IMR-90 (cell line): Measurements from ENCODE around the gene SGMS1. TPM values are rescaled to one million over a fixed set of nuclear protein-coding genes. Genes with fewer than 3 reads are reported as not detected.

Experiments used
- ATAC-seq: fragments of 200-7000 bp; cut with Tn5 transposase; 2 replicates; pipeline ENCODE4 v1.9.1; 2020; ENCODE audit warnings: low read depth, mild to moderate bottlenecking, moderate library complexity
- BruUV-seq: library from RNA; stranded (reverse); fragments of 400-500 nt; replicated peaks from 2 replicates; lab custom pipeline; 2021; lab: Mats Ljungman, UMichigan
- CTCF ChIA-PET: fragments of 300-600 bp; formaldehyde crosslinking; extraction: SDS; loops from one replicate; lab custom pipeline; 2021; ENCODE audit warnings: antibody characterized with exemption; lab: Yijun Ruan, JAX
- POLR2A ChIA-PET: fragments of 300-600 bp; sonication (Branson Sonifier 250); formaldehyde crosslinking; loops from one replicate; lab custom pipeline; 2022; ENCODE audit warnings: antibody characterized with exemption; ENCODE audit not compliant: unreplicated experiment; lab: Charles Lee
- DNase-seq: peaks from one replicate; pipeline ENCODE4 v3.0.0; 2013
- H2AFZ ChIP-seq: replicated peaks from 2 replicates; pipeline ENCODE3; 2013; ENCODE audit warnings: low read length, mild to moderate bottlenecking; ENCODE audit not compliant: poor library complexity
- H2AK5ac ChIP-seq: 2 replicates; pipeline ENCODE4 v1.6.1; 2013; ENCODE audit warnings: low read depth, low read length, inconsistent platforms
- H2AK9ac ChIP-seq: replicated peaks from 2 replicates; pipeline ENCODE3; 2013; ENCODE audit warnings: mild to moderate bottlenecking, low read depth, low read length, moderate library complexity; ENCODE audit not compliant: poor library complexity
- H2BK120ac ChIP-seq: 2 replicates; pipeline ENCODE4 v1.6.1; 2013; ENCODE audit warnings: low read depth, low read length, inconsistent platforms
- H2BK15ac ChIP-seq: 3 replicates; pipeline ENCODE4 v1.6.1; 2013; ENCODE audit warnings: low read depth, low read length, inconsistent platforms
- H2BK20ac ChIP-seq: 2 replicates; pipeline ENCODE4 v1.6.1; 2013; ENCODE audit warnings: low read depth, mild to moderate bottlenecking, inconsistent platforms, low read length, moderate library complexity
- H2BK5ac ChIP-seq: 2 replicates; pipeline ENCODE4 v1.6.1; 2013; ENCODE audit warnings: mild to moderate bottlenecking, low read depth, low read length, inconsistent platforms; ENCODE audit not compliant: poor library complexity, severe bottlenecking
- H3K14ac ChIP-seq: replicated peaks from 2 replicates; pipeline ENCODE4 v1.6.1; 2013; ENCODE audit warnings: low read depth, low read length, inconsistent platforms
- H3K18ac ChIP-seq: 2 replicates; pipeline ENCODE4 v1.6.1; 2013; ENCODE audit warnings: low read depth, low read length, control low read depth
- H3K23ac ChIP-seq: 2 replicates; pipeline ENCODE4 v1.6.1; 2013; ENCODE audit warnings: low read depth, low read length, inconsistent platforms
- H3K27ac ChIP-seq: 2 replicates; pipeline ENCODE4 v1.5.1; 2013; ENCODE audit warnings: mild to moderate bottlenecking, control low read depth, low read length; ENCODE audit not compliant: insufficient read depth
- H3K27me3 ChIP-seq: 2 replicates; pipeline ENCODE4 v1.6.1; 2013; ENCODE audit warnings: low read length; ENCODE audit not compliant: control insufficient read depth, insufficient read depth
- H3K36me3 ChIP-seq: 2 replicates; pipeline ENCODE4 v1.6.1; 2013; ENCODE audit warnings: low read length, mixed read lengths; ENCODE audit not compliant: control insufficient read depth, insufficient read depth
- H3K4ac ChIP-seq: 2 replicates; pipeline ENCODE4 v1.6.1; 2013; ENCODE audit warnings: low read depth, low read length, inconsistent platforms
- H3K4me1 ChIP-seq: 2 replicates; pipeline ENCODE4 v1.6.1; 2013; ENCODE audit warnings: low read length, mixed read lengths; ENCODE audit not compliant: control insufficient read depth, insufficient read depth
- H3K4me2 ChIP-seq: 2 replicates; pipeline ENCODE4 v1.6.1; 2013; ENCODE audit warnings: low read depth, mild to moderate bottlenecking, control low read depth, low read length, moderate library complexity
- H3K4me3 ChIP-seq: 2 replicates; pipeline ENCODE4 v1.5.1; 2013; ENCODE audit warnings: low read depth, mild to moderate bottlenecking, control low read depth, low read length, moderate library complexity; ENCODE audit not compliant: insufficient read depth
- H3K56ac ChIP-seq: 2 replicates; pipeline ENCODE4 v1.6.1; 2013; ENCODE audit warnings: low read length, inconsistent platforms; ENCODE audit not compliant: insufficient read depth; ENCODE audit errors: extremely low read depth
- H3K79me1 ChIP-seq, 2 experiments: 2 replicates each; pipeline ENCODE4 v1.6.1; 2013; ENCODE audit warnings: low read length in 2 of 2, inconsistent platforms in 1 of 2, low read depth in 1 of 2
- H3K9ac ChIP-seq: 2 replicates; pipeline ENCODE4 v1.6.1; 2013; ENCODE audit warnings: low read depth, low read length, control low read depth
- H3K9me1 ChIP-seq: 2 replicates; pipeline ENCODE4 v1.6.1; 2013; ENCODE audit warnings: low read length, inconsistent platforms; ENCODE audit not compliant: insufficient read depth
- H3K9me3 ChIP-seq: 2 replicates; pipeline ENCODE4 v1.6.1; 2013; ENCODE audit warnings: low read length; ENCODE audit not compliant: control insufficient read depth, insufficient read depth
- H4K20me1 ChIP-seq: 2 replicates; pipeline ENCODE4 v1.6.1; 2013; ENCODE audit warnings: low read length, inconsistent platforms; ENCODE audit not compliant: insufficient read depth
- H4K5ac ChIP-seq: 2 replicates; pipeline ENCODE4 v1.6.1; 2013; ENCODE audit warnings: mild to moderate bottlenecking, low read depth, low read length, control low read depth
- H4K8ac ChIP-seq, 2 experiments: 2 replicates each; pipeline ENCODE4 v1.6.1; 2013; ENCODE audit warnings: low read depth in 2 of 2, low read length in 2 of 2, control low read depth in 1 of 2, inconsistent platforms in 1 of 2
- H4K91ac ChIP-seq: 2 replicates; pipeline ENCODE4 v1.6.1; 2013; ENCODE audit warnings: low read depth, low read length, inconsistent platforms; ENCODE audit not compliant: insufficient read depth
- BHLHE40 ChIP-seq: fragments of 150-350 bp; IDR thresholded peaks from 2 replicates; pipeline ENCODE4 v1.6.1; 2016; ENCODE audit warnings: mild to moderate bottlenecking, low read depth, low read length
- CEBPB ChIP-seq: IDR thresholded peaks from 2 replicates; pipeline ENCODE4 v1.6.1; 2012; ENCODE audit warnings: low read depth, low read length, improper control_type of control experiment
- CTCF ChIP-seq: conservative IDR thresholded peaks from 2 replicates; pipeline ENCODE4 v1.5.1; 2012; ENCODE audit warnings: mild to moderate bottlenecking, low read depth, low read length, improper control_type of control experiment
- ELK1 ChIP-seq: fragments of 150-350 bp; IDR thresholded peaks from 2 replicates; pipeline ENCODE4 v1.6.1; 2016; ENCODE audit warnings: low read depth, mild to moderate bottlenecking, low read length, moderate library complexity, borderline replicate concordance
- MAFK ChIP-seq: IDR thresholded peaks from 2 replicates; pipeline ENCODE4 v1.6.1; 2012; ENCODE audit warnings: low read depth, low read length, improper control_type of control experiment
- MAZ ChIP-seq: IDR thresholded peaks from 2 replicates; pipeline ENCODE4 v1.6.1; 2012; ENCODE audit warnings: low read depth, mild to moderate bottlenecking, low read length, improper control_type of control experiment, moderate library complexity, borderline replicate concordance
- MXI1 ChIP-seq: IDR thresholded peaks from 2 replicates; pipeline ENCODE4 v1.6.1; 2012; ENCODE audit warnings: low read depth, mild to moderate bottlenecking, low read length, moderate library complexity, borderline replicate concordance
- NFE2L2 ChIP-seq: fragments of 150-350 bp; IDR thresholded peaks from 2 replicates; pipeline ENCODE4 v1.6.1; 2016; ENCODE audit warnings: low read depth, mild to moderate bottlenecking, low read length
- RAD21 ChIP-seq: IDR thresholded peaks from 2 replicates; pipeline ENCODE4 v1.6.1; 2012; ENCODE audit warnings: low read length, improper control_type of control experiment
- RCOR1 ChIP-seq: IDR thresholded peaks from 2 replicates; pipeline ENCODE4 v1.6.1; 2012; ENCODE audit warnings: mild to moderate bottlenecking, low read length, improper control_type of control experiment; ENCODE audit not compliant: insufficient replicate concordance
- RFX5 ChIP-seq: IDR thresholded peaks from 2 replicates; pipeline ENCODE4 v1.8.0; 2012; ENCODE audit warnings: low read depth, mild to moderate bottlenecking, low read length, moderate library complexity
- USF2 ChIP-seq: fragments of 150-350 bp; IDR thresholded peaks from 2 replicates; pipeline ENCODE4 v1.6.1; 2017; ENCODE audit warnings: mild to moderate bottlenecking, antibody characterized with exemption, low read length, low read depth
- WGBS, 2 experiments: methylation state at CpG; one replicate each; pipeline versions ENCODE4 v1.1.5 to v1.1.7; 2013; ENCODE audit warnings: missing lambda C conversion rate in 2 of 2; ENCODE audit not compliant: insufficient read length in 1 of 2; ENCODE audit errors: extremely low coverage in 2 of 2; 5-methylcytosine and 5-hydroxymethylcytosine counted together
- dilution Hi-C: fragments of 300-500 bp; cut with HindIII; formaldehyde crosslinking; loops from one replicate; pipeline ENCODE4 v1.14.3; 2018; ENCODE audit warnings: low sequenced_read_pairs; ENCODE audit not compliant: unreplicated experiment
- in situ Hi-C: fragments of 300-500 bp; cut with MboI; formaldehyde crosslinking; loops from 3 replicates; pipeline ENCODE4 v1.14.3; 2019; ENCODE audit warnings: low sequenced_read_pairs, inconsistent platforms, mixed read lengths
- intact Hi-C: fragments of 100-400 bp; cut with micrococcal nuclease; formaldehyde crosslinking; loops from 2 replicates; pipeline ENCODE4 v1.10.0; 2022
- polyA plus RNA-seq, 3 experiments: library from polyadenylated mRNA; depleted of rRNA; stranded (reverse); fragments of >200 nt; gene quantifications; 2 replicates each; pipeline ENCODE4 v1.2.3, GENCODE V29; 2012; ENCODE audit warnings: low replicate concordance in 1 of 3
- total RNA-seq: library from RNA; depleted of rRNA; stranded (reverse); fragments of >200 nt; gene quantifications from 2 replicates; pipeline ENCODE4 v1.2.3, GENCODE V29; 2012

The SGMS1 gene
- total and polyA plus RNA-seq, 2 of the 4 experiments (the other 2 are of a cell fraction), result 9.8 to 30.8 TPM

- no peak for TF ChIP-seq RAD21
Measured at GRCh38 chr10:50392966-50393718, 230.6 kb downstream of the SGMS1 start (continued).

- no peak overlapping the region for H3K4me2 ChIP-seq
- no peaks in the 10 kb centered on the region for H3K9me3 ChIP-seq
- no peak overlapping the region for H3K4me3 ChIP-seq
- H3K36me3 ChIP-seq, result no peaks in the 10 kb centered on the region
- ChIA-PET CTCF (no interaction called here), POLR2A (no interaction called here)
- H2BK15ac ChIP-seq, result no peak overlapping the region
- no peak overlapping the region for H3K18ac ChIP-seq
- BruUV-seq, result no TSS peak
- no peak overlapping the region for H4K91ac ChIP-seq
- H3K4ac ChIP-seq, result no peak overlapping the region
- no peak overlapping the region for H2AK9ac ChIP-seq
- no peak overlapping the region for H3K27ac ChIP-seq
- H2BK120ac ChIP-seq, result no peak overlapping the region
- H3K27me3 ChIP-seq, result no peaks in the 10 kb centered on the region
- dilution Hi-C loops, result no loop called here
- H2AFZ ChIP-seq, result no peak overlapping the region
- no peak overlapping the region for H2AK5ac ChIP-seq
- H2BK20ac ChIP-seq, result no peak overlapping the region
- no peak overlapping the region for H3K9ac ChIP-seq
- DNase-seq (no peak), ATAC-seq (no peak)
- H4K20me1 ChIP-seq, result peaks cover 5% of the 10 kb centered on the region; the same call in 1 of the 2 replicates
- in situ Hi-C loops, result no loop called here
- no peak overlapping the region for H2BK5ac ChIP-seq
- no peak overlapping the region for H3K23ac ChIP-seq
- H3K79me1 ChIP-seq, result peaks cover 32 to 59% of the 10 kb centered on the region in 2 experiments
- H4K8ac ChIP-seq, result no peak overlapping the region
- intact Hi-C loops, result no loop called here
- H3K56ac ChIP-seq, result no peak overlapping the region
- no peak overlapping the region for H4K5ac ChIP-seq
- no peak overlapping the region for H3K14ac ChIP-seq
- peaks cover 8% of the 10 kb centered on the region; the same call in 1 of the 2 replicates for H3K9me1 ChIP-seq
- no CpG with 5 or more reads among the region's 5 CpGs for WGBS, 2 experiments
- H3K4me1 ChIP-seq, result peaks cover 6% of the 10 kb centered on the region
- TF ChIP-seq RAD21, result no peak
- TF ChIP-seq BHLHE40, result no peak
- no peak for TF ChIP-seq CEBPB
- TF ChIP-seq RFX5, result no peak
- no peak for TF ChIP-seq USF2
- TF ChIP-seq ELK1, result no peak
- no peak for TF ChIP-seq MAZ
- no peak for TF ChIP-seq MAFK
- TF ChIP-seq MXI1, result no peak
- TF ChIP-seq NFE2L2, result no peak
- TF ChIP-seq CTCF, result no peak
- no peak for TF ChIP-seq RCOR1
Measured at GRCh38 chr10:50392426-50392825, 231.3 kb downstream of the SGMS1 start.
